HG02678 (cell line): ENCODE results near the gene ADRB1.
A peak's percentile ranks its signal among the peaks of the same experiment; 100 is the strongest.

ENCODE experiments used
- ATAC-seq: cut with Tn5 transposase; IDR thresholded peaks from one replicate; pipeline ENCODE4 v1.9.1; 2021; ENCODE audit warnings: mild to moderate bottlenecking, moderate library complexity; ENCODE audit not compliant: unreplicated experiment

Gene ADRB1

GRCh38 chr10:114025611-114026130 is 18.0 kb upstream of the ADRB1 start:
- no peak for ATAC-seq

GRCh38 chr10:114026189-114027040 is 17.3 kb upstream of the ADRB1 start:
- no peak for ATAC-seq

DNA sequence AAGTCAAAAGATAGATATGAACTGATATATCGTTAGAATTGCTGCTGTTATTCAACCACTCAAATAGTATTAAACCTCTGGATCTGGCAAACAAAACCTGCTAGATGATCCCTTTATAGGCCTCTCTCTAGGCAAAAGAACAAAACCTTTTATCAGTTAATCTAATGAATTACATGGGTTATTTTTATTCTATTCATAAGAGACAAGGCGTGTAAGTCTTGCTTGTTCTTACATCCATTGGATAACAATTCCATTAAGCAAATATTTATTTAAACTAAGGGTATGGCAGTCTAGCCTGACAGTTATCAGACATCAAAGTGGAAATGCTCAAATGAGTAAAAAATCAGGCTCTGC is 16.6 kb upstream of the ADRB1 start:
- ATAC-seq: no peak

- no peak for ATAC-seq
These were observed 15.7 kb upstream of the ADRB1 start for GRCh38 chr10:114027951-114028350.

GRCh38 chr10:114028425-114028824 is 15.2 kb upstream of the ADRB1 start:
- ATAC-seq: no peak

GRCh38 chr10:114029655-114030054 is 14.0 kb upstream of the ADRB1 start:
- no peak for ATAC-seq

DNA sequence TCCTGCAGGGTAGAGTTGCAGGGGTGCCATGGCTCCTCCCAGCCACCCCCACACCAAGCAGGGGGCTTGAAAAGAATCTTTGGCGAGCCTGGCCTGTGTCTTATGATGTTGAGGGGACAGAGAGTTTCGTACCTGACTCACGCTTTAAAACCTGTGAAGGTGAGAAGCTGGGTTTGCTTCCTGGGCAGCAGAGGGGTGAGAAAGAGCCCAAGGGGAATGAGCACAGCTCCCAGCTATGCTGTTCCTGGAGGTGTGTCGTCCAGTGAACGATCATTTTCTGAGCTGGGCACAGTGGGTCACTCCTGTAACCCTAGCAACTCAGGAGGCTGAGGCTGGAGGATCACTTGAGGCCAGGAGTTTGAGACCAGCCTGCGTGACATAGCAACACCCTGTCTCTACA is 13.5 kb upstream of the ADRB1 start:
- no peak for ATAC-seq

GRCh38 chr10:114031073-114031972 is 12.3 kb upstream of the ADRB1 start:
- ATAC-seq: no peak

- no peak for ATAC-seq
These were observed 10.1 kb upstream of the ADRB1 start for GRCh38 chr10:114033566-114033965.

DNA sequence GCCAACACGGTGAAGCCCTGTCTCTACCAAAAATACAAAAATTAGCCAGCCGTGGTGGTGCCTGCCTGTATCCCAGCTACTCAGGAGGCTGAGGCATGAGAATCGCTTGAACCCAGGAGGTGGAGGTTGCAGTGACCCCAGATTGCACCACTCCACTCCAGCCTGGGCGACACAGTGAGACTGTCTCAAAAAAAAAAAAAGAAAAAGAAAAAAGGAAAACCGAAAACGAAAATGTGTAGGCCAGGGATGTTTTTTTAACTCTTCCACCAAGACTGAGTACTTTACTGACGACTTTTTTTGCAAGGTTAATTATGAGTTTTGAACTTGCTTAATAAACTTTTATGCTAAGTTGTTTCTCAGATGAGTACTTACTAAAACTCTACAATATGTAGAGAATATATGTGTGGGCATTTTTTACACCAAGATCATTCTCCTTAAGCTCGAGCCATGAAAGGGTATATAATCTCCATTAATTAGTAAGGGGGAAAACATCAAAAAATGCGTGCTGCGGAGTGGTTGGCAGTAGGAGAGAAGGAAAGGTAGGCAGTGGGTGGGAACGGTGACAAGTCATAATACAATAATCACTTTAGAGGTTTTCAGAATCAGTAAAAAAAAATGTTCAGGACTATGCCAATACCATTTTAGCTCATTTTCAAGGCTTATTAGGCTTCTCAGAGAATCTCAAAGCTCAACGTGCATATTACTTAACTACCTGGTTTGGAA is 8.6 kb upstream of the ADRB1 start:
- ATAC-seq: no peak

GRCh38 chr10:114035791-114036190 is 7.9 kb upstream of the ADRB1 start:
- ATAC-seq: no peak

DNA sequence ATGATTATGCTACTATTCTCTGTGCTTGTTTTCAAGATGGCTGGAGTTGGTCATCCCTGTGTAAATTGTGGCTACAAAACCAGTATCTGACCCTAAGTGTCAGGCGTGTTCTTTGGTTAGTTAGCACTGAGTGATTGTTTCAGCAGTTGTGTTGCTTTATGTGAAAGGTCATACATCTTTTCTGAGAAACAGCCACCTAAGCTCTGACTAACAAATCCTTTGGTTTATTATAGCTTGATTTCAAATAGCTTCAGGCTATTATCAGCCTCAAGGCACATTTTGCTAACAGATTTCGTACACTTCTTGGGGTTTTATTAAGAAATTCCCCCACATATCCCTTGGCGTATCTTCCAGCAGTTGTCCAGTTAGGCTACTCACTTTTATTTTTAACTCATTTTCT is 4.8 kb upstream of the ADRB1 start:
- no peak for ATAC-seq

DNA sequence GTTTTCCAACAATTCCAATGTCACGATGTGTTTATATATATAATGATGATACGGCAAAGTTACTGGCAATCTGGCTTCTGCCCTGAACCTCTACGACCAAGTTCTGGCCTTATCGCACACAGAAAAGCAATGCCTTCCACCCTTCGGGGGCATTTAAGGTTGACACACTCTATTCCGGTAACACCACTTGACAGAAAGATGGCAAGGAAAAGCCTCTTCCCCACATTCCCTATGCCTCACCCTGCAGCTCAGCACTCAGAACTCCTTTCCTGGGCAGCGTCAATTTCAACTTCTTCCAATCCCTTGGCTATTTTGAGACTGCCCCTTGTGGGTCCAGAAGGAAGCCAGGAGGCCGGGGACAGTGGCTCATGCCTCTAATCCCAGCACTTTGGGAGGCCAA is 2.5 kb upstream of the ADRB1 start:
- ATAC-seq: no peak

- ATAC-seq: peak; percentile 38
These were observed 653 bp upstream of the ADRB1 start for GRCh38 chr10:114042895-114043531.

- ATAC-seq: no peak
These were observed 825 bp downstream of the ADRB1 start for GRCh38 chr10:114044247-114045135.

- ATAC-seq: no peak
These were observed 1.7 kb downstream of the ADRB1 start for GRCh38 chr10:114045136-114046086.

- ATAC-seq: no peak
These were observed 2.4 kb downstream of the ADRB1 start for GRCh38 chr10:114046087-114046458.

GRCh38 chr10:114048472-114048871 is 4.8 kb downstream of the ADRB1 start:
- no peak for ATAC-seq

DNA sequence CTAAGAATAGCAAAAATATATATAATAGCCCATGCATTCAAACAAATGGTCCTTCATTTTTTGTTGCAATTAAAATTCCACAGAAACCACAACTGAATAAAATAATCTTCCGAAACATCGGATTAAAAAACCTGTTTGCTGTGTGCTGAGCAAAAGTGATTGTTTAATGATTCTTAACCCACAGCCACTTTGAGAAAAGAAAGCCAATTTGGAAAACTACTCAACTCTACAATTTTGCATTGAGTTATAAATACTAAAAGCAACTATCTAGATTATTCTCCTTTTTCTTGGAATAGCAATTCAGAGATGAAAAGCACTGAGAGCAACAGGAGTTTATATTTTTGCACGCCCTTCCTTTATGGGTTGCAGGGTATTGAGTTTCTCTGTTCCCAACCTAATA is 8.0 kb downstream of the ADRB1 start:
- ATAC-seq: no peak
